Activated CD4-positive, alpha-beta T cell treated with anti-CD3 and anti-CD28 coated beads for 48 hours (primary cell): ENCODE data around the gene MAGI1.
"Not testable (repeated sequence)": the region's sequence is repeated elsewhere in the genome, so short reads cannot be mapped to it uniquely, and the experiment has no call there.

Source experiments
- DNase-seq: peaks from one replicate; pipeline ENCODE4 v3.0.0-alpha.2; 2020

Gene MAGI1

DNA sequence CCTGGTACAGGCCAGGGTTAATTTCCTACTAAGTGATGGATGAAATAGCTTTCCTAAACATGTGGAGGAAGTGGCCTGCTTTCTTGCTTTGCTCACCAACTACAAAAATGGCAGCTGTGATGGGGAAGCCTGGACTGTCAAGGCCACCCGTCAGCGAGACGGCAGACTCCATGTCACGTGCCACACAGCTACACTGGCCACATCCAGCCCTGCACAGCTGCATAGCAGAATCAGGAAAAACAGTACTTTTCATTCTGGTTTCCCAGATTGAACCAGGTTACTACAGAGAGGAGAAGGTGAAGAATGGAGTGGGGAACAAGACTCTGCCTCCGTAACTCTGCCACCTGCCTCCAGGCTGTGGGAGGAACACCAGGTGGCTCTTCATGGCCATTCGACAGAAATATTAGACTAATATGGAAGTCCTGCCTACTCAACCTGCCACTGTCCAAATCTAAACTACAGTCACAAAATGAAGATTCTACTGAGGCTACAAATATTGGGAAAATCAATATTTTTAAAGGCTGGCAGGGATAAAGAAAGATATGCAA lies 174.3 kb downstream of the MAGI1 start:
- DNase-seq, result no peak

DNA sequence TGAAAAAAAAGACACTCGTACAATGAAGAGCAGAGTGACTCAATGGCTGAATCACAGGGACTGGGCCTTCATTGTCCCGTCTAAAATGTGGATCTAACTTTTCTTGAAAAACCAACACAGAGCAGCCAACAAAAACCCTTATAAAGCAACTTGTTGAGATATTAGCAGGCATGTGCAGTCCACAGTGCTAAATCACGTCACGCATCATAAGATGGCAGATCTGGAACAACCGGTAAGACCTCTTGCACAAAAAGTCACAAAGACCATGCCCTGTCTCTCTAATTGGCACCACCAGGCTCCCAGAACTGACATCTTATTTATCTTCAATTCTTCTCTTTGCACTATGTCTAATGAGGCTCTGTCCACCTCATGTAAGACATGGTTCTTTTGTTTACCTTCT lies 177.0 kb downstream of the MAGI1 start:
- DNase-seq, result no peak

DNA sequence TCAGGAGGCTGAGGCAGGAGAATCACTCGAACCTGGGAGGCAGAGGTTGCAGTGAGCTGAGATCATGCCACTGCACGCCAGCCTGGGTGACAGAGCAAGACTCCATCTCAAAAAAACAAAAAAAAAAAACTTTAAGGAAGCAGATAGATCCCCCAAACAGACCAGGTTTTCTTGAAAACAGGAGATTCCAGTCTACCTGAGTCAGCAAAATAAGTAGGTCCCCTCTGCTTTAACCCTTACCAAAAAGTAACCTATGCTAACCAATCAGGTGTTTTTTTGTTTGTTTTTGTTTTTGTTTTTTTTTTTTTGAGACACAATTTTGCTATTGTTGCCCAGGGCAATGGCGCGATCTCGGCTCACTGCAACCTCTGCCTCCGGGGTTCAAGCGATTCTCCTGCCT lies 179.1 kb downstream of the MAGI1 start:
- not testable (repeated sequence) for DNase-seq

DNA sequence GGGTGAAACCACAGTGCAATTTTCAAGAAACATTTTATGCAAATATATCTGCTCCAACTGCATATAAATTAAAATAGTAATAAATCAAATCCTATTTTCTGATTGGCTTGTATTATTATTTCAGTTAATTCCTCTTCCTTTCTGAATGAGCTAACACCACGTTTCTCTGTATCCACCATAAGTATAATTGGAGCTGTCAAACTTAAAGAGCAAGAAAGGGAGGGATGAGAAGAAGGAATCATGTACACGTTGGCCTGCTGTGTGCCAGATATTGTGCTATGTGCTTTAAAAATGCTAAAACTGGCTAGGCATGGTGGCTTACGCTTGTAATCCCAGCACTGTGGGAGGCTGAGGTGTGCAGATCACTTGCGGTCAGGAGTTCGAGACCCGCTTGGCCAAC lies 180.0 kb downstream of the MAGI1 start:
- no peak for DNase-seq

DNA sequence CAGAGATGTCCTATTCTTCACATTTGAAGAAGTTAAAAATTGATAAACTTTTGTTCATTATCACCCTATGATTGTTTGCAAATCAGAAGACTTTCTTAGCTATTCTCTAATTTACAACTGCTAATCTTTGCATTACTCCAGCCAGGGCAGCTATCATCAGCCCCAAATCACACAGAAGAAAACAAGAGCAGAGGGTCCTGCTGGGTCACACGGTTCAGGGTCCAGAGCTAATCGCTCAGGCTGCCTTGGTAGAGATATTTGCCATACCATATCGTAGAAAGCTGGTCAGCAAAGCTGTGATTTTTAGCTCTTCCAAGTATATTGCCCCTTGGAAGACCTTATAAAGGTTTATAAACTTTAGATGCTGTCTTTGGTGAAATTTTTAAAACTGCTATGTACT lies 181.4 kb downstream of the MAGI1 start:
- no peak for DNase-seq

DNA sequence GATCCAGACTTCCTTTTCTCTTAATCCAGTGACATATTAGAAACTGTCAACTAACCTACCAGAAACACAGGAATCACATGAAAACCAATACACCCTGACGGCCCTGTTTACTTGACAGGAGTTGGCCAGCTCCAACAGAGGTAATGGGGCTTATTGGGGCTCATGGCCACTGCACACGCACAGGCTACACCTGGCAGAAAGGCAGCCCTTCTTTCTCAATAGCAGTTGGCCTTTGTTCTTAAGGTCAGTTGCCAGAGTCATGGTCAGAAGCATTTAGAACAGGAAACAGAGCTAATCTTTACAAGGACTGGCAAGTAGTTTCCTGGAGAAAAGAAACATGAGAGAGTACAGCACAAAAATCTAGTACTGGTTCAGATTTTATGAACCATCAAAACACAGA lies 181.8 kb downstream of the MAGI1 start:
- no peak for DNase-seq

DNA sequence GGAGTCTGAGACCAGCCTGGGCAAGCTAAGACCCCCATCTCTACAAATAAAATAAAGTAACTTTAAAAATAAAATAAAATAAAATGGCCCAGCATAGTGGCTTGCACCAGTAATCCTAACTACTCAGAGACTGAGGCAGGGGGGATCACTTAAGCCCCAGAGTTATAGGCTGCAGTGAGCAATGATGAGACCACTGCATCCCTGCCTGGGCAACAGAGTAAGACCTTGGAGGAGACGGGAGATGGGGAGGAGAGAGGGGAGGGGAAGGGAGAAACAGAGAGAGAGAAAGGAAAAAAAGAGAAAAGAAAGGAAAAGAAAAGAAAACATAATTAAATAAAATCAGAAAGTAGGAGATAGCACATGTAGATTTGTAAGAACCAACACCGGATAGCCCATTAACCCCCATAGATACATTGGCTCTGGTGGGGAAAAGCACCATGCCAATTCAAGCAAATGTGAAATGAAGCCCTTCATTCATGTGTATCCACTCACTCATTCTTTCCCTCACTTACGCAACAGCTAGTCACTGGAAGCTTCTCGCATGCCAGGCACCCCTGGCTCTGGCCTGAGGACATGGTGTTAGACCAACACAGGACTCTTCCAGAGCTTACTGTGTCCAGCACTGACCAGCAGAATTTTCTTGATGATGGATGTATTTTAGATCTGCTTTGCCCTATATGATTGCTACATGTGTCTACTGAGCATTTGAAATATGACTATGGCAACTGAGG lies 183.2 kb downstream of the MAGI1 start:
- no peak for DNase-seq

DNA sequence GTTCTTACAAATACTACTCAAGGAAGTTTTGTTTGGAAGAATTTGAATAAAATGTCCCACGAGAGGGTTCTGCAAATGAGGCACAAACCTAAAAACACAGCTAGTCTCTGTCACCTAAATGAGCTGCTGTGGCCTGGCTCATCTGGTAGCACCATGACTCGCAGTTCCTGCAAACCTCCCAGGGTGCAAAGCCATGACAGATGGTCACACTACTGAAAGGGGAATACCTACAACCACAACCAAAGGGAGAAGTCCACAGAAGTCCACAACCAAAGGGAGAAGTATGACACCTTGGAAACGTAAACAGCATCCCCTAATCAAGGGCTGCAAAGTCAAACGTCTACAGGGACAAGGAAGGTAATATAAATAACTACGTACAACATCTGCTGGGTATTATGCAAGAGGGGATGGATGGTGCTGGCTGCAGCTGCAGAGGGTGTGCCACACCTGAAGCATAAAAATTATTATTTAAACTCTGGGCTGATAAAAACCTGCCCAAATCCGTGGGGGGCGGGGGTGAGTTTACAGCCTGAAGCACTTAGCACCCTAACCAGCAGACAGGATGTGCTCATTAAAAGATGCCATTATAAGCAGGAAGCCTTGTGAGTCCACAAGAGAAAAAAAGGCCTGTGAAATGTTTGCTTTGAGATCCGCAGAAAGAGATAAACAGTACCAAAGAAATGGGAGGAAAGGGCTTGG lies 184.0 kb downstream of the MAGI1 start:
- DNase-seq, result no peak

DNA sequence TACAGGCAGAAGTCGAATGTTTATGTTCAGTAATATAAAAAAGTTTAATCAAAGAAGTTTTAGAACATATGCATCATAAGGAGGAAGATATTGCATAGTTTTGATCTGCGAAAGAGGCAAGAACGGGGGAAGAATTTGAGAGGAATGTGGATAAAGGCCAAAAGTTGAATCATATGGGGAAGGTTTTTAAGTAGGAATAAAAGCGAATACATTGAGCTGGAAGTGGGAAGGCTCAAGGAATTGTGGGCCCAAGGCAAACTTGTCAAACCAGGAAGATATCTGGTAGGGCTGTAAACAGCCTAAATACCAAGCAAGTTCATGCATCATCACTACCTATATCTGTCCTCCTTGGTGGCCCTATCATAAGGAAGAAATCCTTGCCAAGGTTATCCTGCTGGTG lies 186.9 kb downstream of the MAGI1 start:
- DNase-seq, result no peak

DNA sequence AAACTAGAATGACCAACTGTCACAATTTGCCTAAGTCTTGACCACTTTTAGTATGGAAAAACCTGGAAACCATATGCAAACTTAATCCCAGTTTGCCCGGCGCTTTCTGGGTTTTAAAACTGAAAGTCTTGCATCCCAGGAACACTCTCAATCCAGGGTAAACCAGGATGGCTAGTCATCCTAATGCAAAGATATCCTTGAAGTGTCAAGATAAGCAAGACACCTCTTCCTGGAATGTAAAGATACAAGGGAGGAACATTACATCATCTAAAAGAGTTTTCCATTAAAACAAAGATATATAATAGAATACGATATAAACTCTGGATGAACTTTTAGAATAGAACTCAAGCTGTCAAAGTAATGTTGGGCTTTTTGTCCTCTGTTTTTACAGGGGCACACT lies 188.5 kb downstream of the MAGI1 start:
- no peak for DNase-seq

DNA sequence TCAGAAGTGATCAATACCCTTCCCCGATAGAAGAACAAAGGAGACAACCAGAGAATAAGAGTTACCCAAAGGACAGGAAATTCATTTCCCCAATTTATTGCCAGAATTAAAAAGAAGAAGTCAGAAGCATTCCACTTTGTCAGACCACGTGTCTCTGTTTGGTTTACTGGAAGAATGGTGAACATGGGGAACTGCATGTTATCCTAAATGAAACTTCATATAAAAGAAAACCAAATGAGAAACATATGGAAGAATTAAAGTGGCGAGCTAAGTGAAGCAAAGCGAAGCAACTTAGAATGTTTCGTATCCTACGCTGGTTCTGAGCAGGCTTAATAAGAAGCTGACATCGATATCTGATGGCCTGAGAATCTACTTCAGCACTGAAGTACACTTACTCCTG lies 190.7 kb downstream of the MAGI1 start:
- DNase-seq, result no peak

DNA sequence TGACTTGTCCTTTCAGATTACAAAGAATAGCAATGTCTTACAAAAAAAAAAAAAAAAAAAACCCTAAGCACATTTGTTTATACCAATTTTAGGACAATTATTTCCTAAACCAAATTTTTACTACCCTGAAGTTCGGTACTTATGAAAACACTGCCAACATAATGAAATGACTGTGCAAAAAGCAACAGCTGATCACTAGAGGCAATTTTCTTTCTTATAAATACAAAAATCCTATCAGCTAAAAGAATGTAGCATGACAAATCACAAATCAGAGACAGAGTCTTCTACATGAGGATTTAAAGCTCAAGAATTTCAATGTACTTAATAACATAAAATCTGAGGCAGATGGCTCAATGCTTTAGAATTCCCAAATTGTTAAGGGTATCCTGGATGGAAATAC lies 191.8 kb downstream of the MAGI1 start:
- no peak for DNase-seq

DNA sequence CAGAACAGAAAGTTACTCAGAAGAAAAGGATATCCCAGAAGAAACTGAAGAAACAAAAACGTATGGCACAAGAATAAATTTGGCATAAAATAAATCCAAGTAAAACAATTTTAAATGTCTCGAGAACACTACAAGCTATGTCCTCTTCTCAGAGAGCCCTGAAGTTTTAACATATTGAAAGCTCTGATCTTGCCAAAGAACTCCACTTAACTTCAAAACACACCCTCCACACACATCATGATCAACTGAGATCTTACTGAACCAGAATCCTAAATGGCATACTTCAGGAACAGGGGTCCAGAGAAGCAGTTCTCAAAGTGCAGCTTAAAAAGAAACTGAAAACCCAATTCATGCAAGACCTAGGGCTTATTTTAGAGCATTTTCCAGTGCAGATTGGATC lies 194.3 kb downstream of the MAGI1 start:
- DNase-seq, result no peak

DNA sequence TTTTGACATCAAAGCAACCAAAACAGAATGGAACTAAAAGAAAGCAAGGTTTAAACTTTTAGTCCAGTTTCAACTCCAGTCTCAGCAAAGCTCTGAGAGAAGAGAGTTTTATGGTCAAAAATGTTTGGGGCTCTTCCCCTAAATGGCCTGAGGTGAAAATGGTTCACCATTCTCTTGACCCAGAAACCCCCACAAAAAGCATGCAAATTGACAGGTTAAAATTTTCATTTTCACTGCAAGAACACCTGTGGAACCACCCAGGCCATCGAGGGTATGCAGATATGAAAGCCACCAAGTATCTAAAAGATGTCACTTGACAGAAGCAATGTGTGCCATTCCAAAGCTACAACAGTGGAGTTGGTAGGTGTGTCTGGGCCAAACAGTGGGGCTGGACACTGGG lies 195.0 kb downstream of the MAGI1 start:
- DNase-seq, result no peak

DNA sequence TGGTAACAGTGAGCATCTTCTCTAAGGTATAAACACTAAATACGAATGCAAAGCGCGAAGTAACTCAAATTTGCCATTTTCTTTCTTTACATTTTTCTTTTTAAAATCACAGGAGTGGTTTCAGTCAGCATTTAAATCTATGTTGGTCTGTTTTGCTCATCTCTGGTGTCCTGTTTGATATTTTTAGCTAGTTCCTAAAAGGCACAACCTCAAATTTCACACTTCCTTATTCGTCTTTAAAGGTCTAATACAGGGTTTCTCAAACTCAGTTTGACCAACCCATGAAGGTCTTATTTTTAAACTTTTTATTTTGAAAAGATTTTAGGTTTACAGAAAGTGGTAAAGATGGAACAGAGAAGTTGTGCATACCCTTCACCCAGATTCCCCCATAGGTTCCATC lies 201.1 kb downstream of the MAGI1 start:
- no peak for DNase-seq

DNA sequence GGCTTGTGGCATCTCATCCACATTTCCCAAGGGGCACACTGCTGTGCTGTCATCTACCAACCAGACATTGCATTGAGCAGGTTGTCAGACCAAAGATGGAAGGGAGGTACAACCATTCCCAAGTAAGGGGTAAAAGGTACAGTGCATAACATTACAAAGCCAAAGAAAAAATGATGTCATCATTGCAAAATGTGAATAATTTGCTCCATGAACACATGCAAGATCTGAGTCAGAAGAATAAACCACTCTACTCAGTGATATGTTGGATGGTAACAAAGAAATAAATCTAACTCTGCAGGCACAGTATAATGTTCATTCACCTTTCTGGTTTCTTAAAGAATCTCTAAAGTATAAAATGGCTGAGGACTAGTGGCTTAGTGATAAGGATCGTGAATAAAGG lies 202.7 kb downstream of the MAGI1 start:
- no peak for DNase-seq

DNA sequence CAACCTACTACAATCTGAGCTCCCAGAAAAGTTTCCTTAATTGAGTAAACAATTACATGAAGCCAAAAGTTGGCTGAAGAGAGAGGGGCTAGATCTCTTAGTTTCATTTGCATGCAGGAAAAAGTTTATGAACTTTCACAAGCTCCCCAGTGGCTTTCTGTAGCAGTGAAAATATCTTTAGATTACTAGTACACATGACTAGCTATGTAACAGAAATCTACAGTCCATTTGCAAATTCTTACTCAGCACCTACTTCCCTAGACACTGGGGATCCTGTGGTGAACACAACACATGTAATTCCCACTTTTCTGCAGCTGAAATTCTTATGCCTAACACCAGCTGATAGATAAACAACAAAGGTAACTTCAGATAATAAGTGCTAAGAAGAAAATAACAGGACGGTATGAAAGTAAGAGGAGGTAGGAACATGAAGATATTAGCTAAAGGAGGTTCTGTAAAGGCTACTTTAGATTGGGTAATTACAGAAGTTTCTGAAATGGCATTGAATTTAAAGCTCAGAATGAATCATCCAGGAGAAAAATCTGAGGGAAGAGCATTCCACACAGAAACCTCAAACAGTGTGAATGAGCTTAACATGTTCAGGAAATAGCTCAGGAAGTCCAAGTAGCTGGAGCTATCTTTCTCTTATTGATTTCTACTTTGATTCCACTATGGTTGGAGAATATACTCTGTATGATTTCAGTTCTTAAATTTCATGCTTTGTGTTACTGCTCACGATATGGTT lies 204.8 kb downstream of the MAGI1 start:
- DNase-seq, result no peak

DNA sequence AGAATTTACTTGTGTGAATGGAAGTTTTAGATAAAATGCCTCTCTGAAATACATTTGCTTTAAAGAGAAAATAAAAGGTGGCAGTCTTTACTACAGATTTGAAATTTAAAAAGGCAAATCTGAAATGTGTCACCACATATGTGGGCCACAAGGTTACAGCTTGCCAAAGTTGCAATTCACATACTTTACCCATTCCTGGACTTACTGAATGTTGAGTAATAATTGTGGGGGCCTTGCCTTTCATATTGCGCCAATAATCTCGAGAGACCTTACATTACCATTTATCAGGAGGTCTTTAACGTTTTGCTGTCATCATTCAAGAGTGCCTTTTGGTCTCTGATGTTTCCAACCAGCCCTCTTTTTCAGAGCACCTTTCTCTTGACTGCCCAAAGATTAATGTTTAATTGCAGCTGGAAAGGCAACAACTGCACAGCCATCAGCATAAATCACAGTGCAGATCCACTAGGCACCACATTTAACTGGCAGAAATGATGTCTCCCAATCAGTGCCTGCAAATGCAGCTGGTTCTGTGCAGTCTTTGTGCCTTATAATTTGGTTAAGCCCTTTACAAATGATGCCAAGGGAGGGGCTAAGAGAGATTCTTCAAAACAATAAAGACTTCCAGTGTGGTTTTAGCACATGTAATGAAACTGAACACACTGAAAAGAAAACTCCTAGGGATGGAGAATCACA lies 206.8 kb downstream of the MAGI1 start:
- DNase-seq, result no peak

DNA sequence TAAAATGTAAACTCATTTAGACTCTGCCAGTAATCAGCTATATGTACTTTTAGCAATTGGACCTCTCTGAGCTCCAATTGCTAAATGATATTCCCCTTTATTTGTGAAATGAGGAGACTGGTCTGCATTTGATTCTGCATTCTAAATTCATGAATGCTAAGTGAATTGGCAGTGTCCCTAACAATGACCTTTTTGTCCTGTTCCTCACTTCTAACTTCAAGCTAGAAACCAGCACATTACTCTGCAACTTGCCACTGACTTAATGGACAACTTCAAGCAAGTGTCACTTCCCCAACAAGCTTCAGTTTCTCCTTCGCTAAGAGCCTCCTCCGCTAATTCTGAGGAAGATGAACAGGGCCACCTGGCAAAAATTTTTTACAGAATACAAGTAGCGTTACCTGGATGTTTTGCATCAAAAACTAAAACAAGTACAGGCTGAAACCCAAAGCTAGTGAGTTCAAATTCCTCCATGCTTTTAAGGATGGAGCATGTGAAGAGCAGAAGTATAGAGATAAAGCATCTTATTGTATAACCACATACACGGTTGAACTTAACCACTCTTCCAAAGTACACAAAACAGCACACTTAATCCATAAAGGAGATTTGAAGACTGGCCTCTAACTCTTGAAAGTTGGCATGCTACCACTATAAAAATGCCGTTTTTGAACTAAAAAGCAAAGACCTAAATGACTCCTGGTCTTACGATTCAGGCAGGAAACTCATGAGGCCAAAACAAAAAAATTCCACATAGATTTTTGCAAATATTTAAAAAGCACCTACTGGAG lies 207.6 kb downstream of the MAGI1 start:
- DNase-seq, result no peak

DNA sequence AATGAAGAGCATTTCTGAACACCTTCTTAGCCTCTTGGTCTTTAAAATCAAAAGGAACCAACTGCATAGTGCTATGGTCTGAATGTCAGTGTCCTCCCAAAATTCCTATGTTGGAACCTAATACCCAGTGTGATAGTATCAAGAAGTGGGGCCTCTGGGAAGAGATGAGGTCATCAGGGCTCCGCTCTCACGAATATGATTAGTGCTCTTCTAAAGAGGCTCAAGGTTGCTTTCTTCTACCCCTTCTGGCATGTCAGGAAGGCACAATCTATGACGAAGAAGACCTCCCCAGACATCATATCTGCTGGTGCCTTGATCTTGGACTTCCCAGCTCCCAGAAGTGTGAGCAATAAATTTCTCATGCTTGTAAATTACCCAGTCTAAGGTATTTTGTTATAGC lies 209.5 kb downstream of the MAGI1 start:
- DNase-seq, result no peak

DNA sequence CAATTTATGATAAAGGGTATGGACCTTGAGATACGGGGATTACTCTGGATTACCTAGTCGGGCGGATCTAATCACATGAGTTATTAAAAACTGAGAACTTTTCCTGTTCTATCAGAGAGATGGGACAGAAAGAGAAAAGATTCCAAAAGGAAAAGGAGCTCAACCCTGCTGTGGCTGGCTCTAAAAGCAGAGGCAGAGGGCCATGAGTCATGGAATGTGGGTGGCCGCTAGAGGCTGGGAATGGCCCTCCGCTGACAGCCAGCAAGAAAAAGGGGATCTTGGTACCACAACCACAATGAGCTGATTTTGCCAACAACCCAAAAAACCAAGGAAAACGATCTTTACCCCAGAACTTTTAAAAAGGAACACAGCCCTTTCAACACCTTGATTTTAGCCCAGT lies 210.0 kb downstream of the MAGI1 start:
- no peak for DNase-seq

DNA sequence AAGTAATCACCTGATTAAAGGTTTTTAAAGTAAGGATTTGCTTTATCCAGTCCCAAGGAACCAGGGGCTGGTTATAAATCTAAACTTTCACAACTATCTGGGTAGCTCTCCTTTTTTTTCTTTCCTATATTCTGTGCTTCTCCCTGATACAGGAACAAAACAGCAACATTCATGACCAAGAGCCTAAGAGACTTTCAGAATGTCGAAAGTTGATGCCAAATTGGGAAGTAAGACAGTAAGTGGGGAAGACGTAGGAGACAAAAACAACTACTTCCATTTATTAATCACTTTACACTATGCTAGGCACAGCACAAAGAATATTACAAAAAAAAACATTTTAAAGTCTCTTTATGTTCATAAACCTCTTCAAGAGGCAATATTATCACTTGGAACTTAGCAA lies 211.6 kb downstream of the MAGI1 start:
- DNase-seq, result no peak
